GM13976 (cell line): ENCODE results near the gene SERTAD1.
"Not testable (repeated sequence)": the region's sequence is repeated elsewhere in the genome, so short reads cannot be mapped to it uniquely, and the experiment has no call there.

Source experiments
- DNase-seq: peaks from one replicate; pipeline ENCODE4 v3.0.0; 2012; ENCODE audit warnings: low spot score
- CTCF ChIP-seq: IDR thresholded peaks from 2 replicates; pipeline ENCODE4 v1.5.1; 2012; ENCODE audit warnings: borderline replicate concordance, mild to moderate bottlenecking; ENCODE audit not compliant: insufficient read depth; ENCODE audit errors: extremely low read depth, missing control alignments, control extremely low read depth
- in situ Hi-C: fragments of 300-500 bp; cut with MboI; formaldehyde crosslinking; loops from one replicate; pipeline ENCODE4 v1.12.0; 2022; ENCODE audit warnings: low sequenced_read_pairs, mixed read lengths, inconsistent platforms; ENCODE audit not compliant: unreplicated experiment

The SERTAD1 gene

GRCh38 chr19:40443131-40443999 is 17.6 kb upstream of the SERTAD1 start:
- peak; percentile 98 for DNase-seq
- in situ Hi-C loops, result no loop called here
- no peak for TF ChIP-seq CTCF

GRCh38 chr19:40442328-40443130 is 16.7 kb upstream of the SERTAD1 start:
- in situ Hi-C loops, result no loop called here
- no peak for DNase-seq
- no peak for TF ChIP-seq CTCF

GRCh38 chr19:40441719-40442253 is 16.0 kb upstream of the SERTAD1 start:
- in situ Hi-C loops, result no loop called here
- no peak for TF ChIP-seq CTCF

GRCh38 chr19:40438284-40438683 is 12.5 kb upstream of the SERTAD1 start:
- TF ChIP-seq CTCF, result no peak
- in situ Hi-C loops, result no loop called here
- no peak for DNase-seq

More at GRCh38 chr19:40441719-40442253, 16.0 kb upstream of the SERTAD1 start:
- DNase-seq, result no peak

GRCh38 chr19:40433391-40434216 is 7.8 kb upstream of the SERTAD1 start:
- DNase-seq, result peak; percentile 87
- in situ Hi-C loops, result no loop called here
- TF ChIP-seq CTCF, result no peak

GRCh38 chr19:40432760-40433159 is 7.0 kb upstream of the SERTAD1 start:
- DNase-seq, in situ Hi-C loops: not testable (repeated sequence)
